OCI-LY7 (cell line): ENCODE results near the gene SRGAP1.
"Not testable (repeated sequence)": the region's sequence is repeated elsewhere in the genome, so short reads cannot be mapped to it uniquely, and the experiment has no call there.

Experiments used
- CTCF ChIP-seq: fragments of 200-600 bp; sonication (generic); conservative IDR thresholded peaks from 2 replicates; pipeline ENCODE4 v1.5.1; 2014; ENCODE audit warnings: mild to moderate bottlenecking, antibody characterized with exemption, low read length, moderate library complexity, mixed read lengths
- EZH2phosphoT487 ChIP-seq: fragments of 200-600 bp; sonication (generic); IDR thresholded peaks from 2 replicates; pipeline ENCODE4 v1.6.1; 2018; ENCODE audit warnings: low read depth, borderline replicate concordance, mild to moderate bottlenecking, mixed run types, antibody characterized with exemption, low read length, moderate library complexity, mixed read lengths

- TF ChIP-seq EZH2phosphoT487, CTCF: not testable (repeated sequence)
Observed at GRCh38 chr12:64167041-64167440, 322.5 kb downstream of the SRGAP1 start.
